Transverse colon (tissue), 4 donors: Measurements from ENCODE around the gene BCL7C.

ENCODE experiments used
- CTCF ChIP-seq, 5 experiments: fragments of 200-600 bp in 3 of 5; fragments of 450-650 bp in 2 of 5; sonication (generic) in 3 of 5; IDR thresholded peaks; 1 replicate in 2 of 5; 2 replicates in 3 of 5; pipeline ENCODE4 v1.5.1; 2016 to 2017; ENCODE audit warnings: antibody characterized with exemption in 5 of 5, inconsistent platforms in 3 of 5, mild to moderate bottlenecking in 2 of 5, moderate library complexity in 1 of 5
- POLR2AphosphoS5 ChIP-seq, 3 donors: sonication (generic); formaldehyde crosslinking; IDR thresholded peaks; one replicate each; pipeline ENCODE4 v1.6.1; 2016; ENCODE audit warnings: antibody characterized with exemption in 3 of 3

GRCh38 chr16:30930160-30930571 is 36.3 kb upstream of the BCL7C start:
- no peak for TF ChIP-seq CTCF (IDR thresholded peaks at IDR 0.05)
- no peak for TF ChIP-seq POLR2AphosphoS5 (IDR thresholded peaks at IDR 0.05)
